GM21447 (cell line): ENCODE measurements around the gene ANKRD63.

Experiments
- ATAC-seq: cut with Tn5 transposase; IDR thresholded peaks from one replicate; pipeline ENCODE4 v1.9.1; 2021; ENCODE audit not compliant: unreplicated experiment

Gene ANKRD63

DNA sequence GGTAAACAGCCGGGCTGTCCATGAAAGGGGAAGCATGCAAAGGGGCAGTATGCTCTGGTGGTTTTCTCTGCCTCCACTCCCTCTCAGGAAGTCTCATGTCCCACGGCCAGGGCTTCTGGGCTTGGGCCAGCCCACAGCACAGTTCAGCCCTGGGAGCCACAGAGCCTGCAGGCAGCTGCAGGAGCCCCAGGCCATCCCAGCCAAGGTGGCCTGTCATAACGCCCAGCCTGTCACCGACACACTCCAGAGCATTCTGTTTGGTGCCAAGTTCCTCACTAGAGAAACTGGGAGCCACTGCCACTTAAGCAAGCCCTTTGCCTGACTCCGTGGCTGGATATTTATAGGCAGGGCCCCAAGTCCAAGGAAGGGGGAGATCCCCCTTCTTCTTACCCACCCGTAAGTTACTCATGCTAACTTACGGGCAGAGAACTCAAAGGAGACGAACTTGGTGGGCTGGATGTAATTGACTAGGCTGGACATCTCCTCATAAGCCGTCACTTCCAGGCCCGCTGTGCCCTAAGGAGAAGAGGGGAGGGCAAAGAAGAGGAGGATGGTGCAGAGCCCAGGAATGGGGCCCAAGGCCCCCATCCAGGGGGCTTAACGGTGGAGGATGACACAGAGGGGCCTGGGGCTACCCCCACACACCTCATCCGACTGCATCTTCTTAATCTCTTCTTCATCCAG lies 13.2 kb upstream of the ANKRD63 start:
- ATAC-seq: no peak

DNA sequence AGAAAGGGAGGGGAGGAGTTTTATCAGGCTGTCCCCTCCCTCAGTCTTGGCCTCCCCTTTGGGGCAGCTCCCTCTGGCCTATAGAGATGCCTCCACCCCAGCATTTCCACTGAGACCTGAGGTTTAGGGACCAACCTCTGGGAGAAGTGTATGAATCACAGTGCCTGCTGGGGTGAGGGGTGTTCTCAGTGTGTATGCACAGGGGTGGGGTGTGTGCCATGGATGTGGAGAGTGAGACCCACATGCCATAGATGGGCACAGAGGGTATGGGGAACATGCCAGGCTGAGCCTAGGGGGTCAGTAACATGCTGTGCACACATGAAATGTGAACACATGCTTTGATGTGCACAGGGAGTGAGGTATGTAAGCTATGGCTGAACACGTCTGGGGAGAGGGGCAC lies 12.4 kb upstream of the ANKRD63 start:
- no peak for ATAC-seq

DNA sequence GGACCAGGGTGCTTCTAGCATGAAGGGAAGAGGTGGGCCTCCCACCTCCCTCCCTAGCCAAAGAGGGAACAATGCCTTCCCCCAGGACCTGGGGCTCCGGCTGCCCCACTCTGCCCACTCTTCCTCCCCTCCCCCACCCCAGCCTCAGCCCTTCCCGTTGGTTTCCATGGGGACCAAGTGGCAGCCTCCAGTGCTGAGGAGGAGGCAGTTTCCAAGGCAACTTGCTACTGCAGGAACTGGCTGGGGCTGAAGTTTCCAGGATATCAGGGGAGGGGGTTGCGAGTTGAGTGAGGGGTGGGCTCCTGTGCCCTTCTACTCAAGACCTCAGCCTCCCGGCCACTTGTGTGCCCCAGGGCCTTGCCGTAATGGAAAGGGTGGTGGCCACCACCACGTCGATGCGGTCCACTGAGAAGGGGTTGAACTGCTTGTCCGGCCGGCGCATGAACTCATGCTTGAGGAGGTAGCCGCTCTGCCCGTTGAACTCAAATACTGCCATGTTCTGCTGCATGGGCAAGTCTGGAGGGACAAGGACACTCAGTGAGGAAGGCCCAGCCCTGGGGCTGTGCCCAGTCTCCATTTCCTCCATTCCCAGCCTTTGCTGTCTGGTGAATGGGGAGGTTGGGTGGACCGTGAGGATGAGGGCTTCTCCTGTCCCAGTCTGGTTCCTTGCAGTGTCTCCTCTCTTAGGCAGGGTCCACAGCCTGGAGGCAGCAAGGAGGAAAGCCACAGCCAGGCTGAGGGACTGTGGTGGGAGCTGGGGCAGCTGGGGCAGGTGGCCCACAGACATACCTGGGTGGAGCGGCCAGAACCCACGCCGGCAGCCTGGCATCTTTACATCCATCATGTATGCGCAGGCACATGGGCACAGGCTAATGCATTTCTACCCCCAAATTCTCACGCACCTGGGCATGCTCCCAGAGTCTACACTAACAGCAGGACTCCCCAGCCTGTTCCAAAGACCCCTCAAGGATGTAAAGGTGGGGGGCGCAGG lies 11.3 kb upstream of the ANKRD63 start:
- ATAC-seq: no peak

DNA sequence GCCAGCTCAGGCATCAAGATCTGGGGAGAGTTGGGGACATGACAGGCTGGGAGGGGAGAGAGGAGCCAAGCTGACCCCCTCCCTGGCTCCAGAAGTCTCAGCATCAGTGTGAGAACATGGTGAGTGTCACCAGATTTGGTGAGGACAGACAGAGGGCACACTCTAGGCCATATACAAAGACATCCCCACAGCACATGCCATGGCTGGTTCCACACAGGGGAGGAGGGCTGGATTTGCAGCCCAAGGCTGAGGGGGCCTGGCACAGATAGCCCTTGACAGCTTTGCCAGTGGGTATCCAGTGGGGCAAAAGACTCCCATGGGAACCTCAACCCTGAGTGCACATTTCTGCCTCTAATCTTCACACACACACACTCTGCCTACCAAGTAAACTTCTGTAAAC lies 10.1 kb upstream of the ANKRD63 start:
- ATAC-seq: no peak

DNA sequence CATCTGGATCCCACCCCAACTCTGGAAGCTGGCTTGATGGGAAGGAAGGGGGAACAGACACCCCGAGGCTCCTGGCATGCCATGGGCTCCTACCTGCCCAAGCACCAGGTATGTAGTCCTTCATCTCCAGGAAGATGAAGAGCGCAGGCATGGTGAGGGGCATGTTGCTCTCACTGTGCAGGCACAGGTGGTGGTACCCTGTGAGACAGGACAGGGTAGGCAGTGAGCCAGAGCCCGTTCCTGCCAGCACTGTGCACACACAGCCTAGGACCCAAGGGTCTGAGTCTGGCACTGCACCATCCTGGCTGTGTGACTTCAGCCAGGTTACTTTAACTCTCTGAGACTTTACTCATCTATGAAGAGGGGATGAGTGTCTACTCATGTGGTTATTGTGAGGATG lies 9.4 kb upstream of the ANKRD63 start:
- ATAC-seq: no peak

DNA sequence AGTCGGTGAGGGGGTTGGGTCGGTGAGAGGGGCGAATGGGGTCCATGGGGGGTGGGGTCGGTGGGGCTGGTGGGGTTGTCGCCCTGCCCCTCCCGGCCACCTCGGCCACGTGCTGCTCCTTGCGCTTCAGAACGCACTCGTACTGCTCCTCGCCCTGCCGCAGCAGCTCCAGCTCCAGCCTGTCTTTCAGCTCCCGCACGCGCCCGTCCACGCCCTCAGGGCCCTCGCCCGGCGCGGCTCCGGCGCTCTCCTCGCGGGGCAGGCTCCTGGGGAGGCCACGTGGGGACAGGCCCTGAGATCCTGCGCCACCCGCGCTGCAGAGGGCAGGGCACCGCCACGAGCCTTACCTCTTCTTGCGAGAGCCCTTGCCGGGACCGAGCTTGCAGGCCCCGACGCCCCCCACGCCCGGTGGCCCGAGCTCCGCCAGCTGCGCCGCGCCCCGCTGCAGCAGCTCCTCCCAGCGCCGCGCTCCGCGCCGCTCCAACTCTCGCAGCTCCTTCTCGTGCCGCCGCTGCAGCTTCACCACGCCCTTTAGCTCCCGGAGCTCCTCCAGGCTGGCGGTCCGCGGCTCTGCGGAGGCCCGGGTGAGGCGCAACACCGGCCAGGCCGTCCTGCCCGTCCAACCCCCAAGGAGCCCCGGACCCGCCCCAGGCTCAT lies 8.2 kb upstream of the ANKRD63 start:
- no peak for ATAC-seq

DNA sequence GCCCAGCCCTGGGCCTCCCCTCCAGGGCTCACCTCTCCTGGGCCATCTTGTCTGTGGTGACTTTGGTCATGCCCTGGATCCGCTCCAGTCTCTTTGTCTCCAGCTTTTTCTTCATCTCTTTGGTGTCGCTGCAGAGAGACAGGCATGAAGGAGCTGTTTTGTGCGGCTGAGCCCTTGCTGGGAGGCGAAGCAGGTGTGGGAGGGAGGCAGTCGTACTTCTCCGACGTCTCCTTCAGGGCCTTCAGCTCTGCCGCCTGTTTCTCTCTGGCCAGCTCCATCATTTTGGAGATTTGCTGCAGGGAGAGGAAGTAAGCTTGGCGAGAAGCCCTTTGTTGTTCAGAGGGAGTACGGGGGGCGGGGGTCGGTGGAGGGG lies 7.7 kb upstream of the ANKRD63 start:
- ATAC-seq: no peak

DNA sequence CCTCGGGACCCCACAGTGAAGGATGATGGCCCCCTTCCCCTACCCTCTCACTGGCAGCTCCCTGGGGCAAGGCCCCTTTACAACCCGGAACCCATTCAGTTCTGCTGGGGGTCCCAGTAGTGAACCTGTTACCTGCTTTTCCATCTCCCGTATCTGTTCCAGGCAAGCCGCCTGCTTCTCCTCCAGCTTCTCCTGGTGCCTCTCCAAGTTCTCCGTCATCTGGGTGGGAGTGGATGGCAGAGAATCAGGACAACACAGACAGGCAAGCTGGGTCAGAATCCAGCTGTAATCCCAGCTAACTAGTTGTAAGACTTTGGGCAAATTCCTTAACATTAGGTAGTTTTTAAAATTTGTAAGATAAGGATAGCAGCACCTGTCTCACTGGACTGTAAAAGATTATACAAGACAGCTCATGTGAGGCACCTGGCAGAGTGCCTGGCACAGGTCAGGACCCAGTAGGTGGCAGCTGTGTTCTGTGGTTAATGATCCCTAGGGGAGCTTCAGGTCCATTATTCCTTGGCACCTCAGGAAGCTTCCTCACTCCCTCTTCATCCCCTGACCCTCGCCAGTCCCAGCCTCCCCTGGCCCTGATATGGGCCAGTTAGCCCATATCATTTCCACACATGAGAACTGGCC lies 6.4 kb upstream of the ANKRD63 start:
- no peak for ATAC-seq

DNA sequence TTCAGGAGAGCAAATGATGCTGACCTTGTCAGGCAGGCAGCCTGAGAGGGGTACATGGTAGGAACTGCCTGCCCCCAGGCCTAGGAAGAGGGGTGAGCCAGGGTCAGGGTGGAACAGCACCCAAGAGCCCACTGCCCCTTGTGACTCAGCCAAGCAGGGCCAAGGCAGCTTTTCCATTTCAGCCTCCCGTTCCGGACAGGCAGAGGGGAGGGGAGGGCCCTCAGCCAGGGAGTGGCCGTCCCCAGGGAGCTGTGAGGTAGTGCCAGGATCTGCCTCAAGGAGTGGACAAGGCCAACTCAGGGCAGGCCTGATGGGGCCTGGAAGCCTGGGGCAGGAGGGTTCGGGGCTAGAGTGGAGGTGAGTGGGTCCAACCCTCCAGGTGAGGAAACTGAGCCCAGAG lies 5.1 kb upstream of the ANKRD63 start:
- ATAC-seq: no peak

DNA sequence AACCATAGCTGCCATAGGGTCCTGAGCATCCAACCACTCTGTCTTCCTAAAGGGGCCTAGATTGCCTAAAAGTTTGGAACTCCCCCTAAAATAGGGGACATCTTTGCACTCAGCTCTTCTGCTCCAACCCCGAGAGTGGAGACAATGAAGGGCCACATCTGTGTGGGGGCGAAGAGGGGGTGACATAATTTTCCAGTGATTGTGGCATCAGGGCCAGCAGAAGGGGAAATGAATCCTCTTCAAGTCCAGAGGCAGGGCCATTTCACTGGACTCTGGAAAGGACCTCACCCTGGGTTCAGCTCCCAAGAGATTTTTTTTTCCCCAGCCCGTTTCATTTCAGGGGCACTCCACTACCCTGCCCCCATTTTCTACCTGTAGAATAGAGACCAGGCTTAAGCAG lies 4.6 kb upstream of the ANKRD63 start:
- ATAC-seq: no peak

DNA sequence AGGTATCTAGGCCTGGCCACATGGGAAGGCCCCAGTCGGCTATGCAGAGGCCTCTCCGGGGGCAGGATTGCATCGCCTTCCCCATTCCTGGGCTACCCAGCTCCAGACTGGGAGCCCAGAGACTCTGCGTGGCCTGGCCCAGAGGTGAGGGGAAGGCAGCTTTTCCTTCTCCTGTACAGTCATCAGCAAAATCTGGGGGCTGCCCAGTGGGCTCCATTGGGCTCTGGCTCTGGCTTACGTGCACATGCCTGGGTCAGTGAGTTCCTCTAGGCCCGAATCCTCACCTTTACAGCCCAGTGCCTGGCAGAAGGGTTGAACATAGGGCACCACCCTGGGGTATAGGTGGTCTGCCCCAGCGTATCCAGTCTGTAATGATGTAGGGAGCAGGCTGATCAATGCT lies 3.9 kb upstream of the ANKRD63 start:
- no peak for ATAC-seq

DNA sequence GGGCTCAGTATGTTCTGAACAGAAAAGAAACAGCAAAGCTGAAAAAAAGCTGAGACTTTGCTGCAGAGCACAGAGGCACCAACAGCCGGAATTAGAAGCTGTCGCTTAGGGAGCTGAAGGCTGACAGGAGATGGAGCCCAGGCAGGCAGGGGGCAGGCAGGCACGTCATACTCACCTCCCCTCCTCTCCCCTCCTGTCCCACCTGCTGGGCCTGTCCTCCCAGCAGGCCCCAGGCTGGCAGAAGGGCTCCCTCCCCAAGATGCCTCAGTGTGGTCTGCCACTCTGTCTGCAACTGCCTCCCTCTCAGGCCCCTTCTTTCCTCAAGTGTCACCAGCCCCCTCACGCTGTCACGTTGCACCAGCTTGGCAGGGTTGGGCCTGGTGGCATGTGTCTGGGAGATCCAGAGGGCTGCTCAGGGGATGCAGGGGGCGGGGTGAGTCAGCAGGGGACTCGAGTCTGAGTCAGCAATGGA lies 3.2 kb upstream of the ANKRD63 start:
- no peak for ATAC-seq

DNA sequence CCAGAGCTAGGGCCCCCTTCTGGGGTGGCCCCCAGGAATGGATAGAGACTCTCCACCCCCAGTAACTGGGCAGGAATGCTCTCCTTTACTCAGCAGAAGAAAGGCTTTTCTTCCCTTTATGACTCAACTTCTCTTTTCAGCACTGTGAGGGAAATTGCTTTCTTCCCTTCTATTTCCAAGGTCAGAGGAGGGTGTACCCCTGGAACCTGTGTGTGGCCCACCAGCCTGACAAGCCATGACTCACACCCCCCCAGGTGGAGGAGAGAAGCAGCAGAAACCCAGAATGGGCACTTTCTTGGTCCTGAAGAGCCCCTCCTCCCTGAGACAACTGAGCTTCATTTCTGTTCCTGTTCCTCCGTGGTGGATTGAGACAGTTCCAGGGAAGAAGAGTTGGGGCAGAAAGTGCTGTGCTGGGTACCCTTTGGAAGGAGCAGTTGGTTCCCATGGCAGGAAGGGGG lies 2.7 kb upstream of the ANKRD63 start:
- ATAC-seq: no peak

DNA sequence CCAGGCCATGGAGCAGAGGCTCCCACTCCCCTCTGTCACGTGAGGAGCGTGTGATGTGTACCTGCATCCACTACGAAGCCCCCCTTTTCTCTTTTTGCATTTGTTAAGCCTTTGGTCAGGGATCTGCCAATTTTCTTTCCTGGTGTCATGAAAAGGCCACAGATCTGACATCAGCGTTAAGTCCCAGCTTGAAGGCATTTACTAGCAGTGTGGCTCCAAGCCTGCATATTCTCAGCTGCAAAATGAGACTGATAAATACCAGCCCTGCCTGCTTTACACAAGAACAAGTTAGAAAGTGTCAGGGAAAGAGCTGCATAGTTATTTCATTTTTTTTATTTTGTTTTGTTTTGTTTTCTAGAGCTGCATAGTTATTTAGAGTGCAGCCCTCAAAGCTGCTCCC lies 2.3 kb upstream of the ANKRD63 start:
- no peak for ATAC-seq

DNA sequence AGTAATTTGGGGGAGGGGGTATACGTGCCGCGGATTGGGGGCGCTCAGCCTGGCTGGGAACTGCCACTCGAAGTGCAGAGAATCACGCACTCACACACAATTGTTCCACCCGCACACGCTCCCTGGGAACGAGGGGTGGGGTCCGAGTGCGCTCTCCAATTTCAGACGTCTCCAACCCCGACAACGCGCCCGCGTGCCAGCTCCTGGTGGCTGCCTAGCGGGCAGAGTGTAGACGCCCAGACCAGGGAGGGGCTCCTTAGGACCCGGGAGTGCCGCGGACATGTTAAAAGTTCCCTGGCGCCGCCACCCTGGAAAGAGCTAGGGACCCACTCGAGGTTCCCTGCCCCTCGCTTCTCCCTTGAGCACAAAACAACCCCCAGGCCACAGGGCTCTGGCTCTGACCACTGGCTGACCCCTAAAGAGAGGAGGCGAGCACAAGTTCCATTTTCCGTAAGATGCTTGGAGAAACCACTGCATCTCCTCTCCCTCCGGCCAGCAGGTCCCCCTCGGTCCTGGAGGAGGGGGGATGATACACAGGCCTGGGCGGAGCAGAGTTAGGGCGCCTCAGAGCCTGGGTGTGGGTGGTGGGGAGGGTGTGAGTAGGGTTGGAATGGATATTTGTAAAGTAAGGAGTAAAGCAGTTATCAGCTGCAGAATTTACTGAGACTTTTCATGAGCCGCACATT lies 894 bp upstream of the ANKRD63 start:
- no peak for ATAC-seq

DNA sequence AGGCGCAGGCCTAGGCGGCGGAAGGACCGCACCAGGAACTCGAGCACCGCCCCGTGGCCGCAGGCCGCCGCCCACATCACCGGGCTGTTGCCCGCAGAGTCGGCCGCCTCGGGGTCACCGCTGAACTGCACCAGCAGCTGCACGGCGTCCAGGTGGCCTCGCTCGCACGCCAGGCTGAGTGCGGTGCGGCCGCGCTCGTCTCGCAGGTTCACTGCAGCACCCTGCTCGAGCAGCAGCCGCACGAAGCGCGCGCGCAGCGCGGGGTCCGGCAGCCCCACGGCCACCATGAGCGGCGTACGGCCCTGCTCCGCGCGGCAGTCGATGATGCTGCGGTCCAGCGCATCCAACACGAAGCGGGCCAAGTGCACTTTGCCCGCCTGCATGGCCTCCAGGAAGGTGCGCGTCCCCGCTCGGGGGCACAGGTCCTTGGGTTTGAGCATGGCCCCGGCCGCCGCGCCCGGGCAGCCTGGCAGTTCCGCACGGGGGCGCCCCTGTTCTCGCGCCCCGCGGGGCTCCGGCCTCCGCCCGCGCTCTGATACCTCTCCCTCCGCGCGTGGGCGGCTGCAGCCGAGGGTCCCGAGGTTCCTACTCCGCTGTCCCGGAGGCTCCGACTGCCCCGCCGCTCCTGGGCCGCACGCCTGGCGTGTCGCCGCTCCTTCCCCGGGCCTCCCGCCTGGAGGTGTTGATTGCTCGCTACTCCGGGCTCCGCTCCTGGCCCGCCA lies 556 bp downstream of the ANKRD63 start:
- no peak for ATAC-seq

DNA sequence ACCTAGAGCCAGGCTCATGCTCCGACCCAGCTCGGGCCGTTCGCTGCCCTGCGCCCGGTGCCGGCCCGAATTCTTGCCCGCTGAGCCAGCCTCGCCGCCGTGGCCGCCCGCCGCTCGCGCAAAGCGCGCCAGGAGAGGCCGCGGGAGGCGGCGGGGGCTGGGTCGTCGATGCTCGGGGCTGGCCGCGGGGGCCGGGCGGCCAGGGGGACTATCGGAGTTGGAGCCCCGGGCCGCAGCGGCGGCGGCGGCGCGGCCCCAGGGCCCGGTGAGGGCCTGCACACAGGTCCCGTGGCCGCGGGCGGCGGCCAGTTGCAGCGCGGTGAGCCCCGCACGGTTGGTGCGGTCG lies 1.1 kb downstream of the ANKRD63 start:
- no peak for ATAC-seq

DNA sequence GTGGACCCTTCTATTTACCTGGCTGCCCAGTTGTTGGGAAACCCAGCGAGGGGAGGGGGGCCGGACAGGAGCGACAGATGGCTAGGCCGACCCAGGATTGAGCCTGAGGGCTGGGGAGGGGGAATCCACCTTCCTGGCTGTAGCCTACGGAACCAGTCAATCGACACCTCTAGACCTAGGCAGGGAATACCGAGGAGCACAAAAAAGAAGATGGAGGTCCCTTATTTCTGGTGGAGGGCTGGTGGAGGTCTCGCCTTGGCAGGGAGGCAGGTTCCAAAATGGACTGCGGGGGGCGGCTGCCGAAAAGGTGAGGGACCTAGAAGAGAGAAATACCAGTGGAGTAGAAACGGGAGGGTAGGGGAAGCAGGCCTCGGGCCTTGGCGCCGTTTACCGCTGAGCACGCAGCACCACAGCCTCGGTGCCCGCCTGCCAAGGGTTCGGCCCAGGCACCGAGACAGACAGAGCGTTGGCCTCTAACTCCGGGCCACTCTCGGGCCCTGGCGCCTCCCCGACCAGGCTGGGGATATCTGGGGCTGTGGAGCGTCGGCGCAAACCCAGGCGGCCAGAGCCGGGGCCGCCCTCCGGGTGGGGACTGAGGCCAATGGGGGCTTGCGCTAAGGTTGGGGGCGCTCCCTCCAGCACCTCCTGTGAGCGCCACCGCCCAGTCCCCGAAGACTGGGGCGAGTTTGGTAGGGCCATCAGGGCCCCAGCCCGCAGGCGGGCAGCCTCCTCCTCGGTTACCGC lies 1.6 kb downstream of the ANKRD63 start:
- no peak for ATAC-seq

DNA sequence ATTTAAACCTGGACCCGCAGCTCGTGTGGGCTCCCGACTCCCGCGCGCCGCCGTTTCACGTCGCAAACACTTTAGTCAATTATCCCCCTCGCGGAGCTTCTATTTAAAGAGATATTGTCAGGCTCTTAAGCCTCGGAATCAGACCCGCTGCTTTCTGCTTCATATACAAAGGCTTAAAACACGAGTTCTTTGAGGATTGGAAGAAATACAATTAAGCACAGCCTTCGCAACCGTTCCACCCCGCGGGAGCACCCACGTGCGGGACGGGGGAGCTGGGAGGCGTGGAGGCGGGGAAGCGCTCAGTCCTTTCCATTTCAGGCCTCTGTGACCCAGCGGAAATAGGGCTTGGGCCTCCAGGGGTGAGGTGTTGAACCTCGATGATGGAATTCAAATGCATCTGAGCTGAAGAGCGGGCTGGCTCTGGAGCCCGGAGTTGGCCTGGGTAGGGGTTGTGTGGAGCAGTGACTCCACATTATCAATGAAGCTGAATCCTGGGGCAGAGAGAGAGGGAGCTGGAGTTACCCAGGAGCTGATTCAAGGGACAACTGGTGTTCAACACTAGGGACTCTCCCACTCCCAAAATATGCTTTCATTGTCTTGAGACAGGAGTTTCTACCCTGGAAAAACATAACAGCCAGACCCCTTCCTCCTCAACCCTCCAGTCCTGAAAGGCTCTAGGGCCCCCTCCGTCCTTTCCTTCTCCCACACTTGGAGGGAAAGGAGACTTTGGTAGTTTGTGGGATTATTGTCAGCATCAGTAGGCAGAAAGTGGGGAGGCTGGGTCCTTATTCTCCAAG lies 2.4 kb downstream of the ANKRD63 start:
- no peak for ATAC-seq
